Measurements from ENCODE around the gene UGT1A8.
"Not testable (repeated sequence)": the region's sequence is repeated elsewhere in the genome, so short reads cannot be mapped to it uniquely, and the experiment has no call there.

UGT1A8 gene

GRCh38 chr2:233692648-233693047, 75.2 kb downstream of the UGT1A8 start, which contains the start of gene UGT1A6:
TSS of gene UGT1A6 (plus strand) at chr2:233692890. CDS start at chr2:233693005, 115 bp downstream.
- Histone ChIP-seq H3K27ac (ENCODE audit: low read depth, low read length) (no peak within 1 kb of the TSS), H3K36me3 (ENCODE audit: control insufficient read depth, insufficient read depth, low read length) (no peaks in the 10 kb centered on the region)

GRCh38 chr2:233693963-233694362, 76.5 kb downstream of the UGT1A8 start:
- no peak overlapping the region for H3K27ac ChIP-seq (ENCODE audit: low read depth, low read length)
- no peak overlapping the region for H3K4me3 ChIP-seq (ENCODE audit: low read length)
- no peaks in the 10 kb centered on the region for H3K36me3 ChIP-seq (ENCODE audit: control insufficient read depth, insufficient read depth, low read length)
- H3K27me3 ChIP-seq (ENCODE audit: control insufficient read depth, insufficient read depth, low read length): no peaks in the 10 kb centered on the region
- no peak overlapping the region for H3K9ac ChIP-seq (ENCODE audit: low read length)
- no peaks in the 10 kb centered on the region for H3K4me1 ChIP-seq (ENCODE audit: control insufficient read depth, insufficient read depth, low read length)

More at GRCh38 chr2:233692648-233693047, 75.2 kb downstream of the UGT1A8 start, which contains the start of gene UGT1A6:
- Histone ChIP-seq H3K27me3 (ENCODE audit: control insufficient read depth, insufficient read depth, low read length) (no peaks in the 10 kb centered on the region), H3K4me1 (ENCODE audit: control insufficient read depth, insufficient read depth, low read length) (no peaks in the 10 kb centered on the region), H3K4me3 (ENCODE audit: low read length) (no peak within 1 kb of the TSS), H3K9ac (ENCODE audit: low read length) (no peak within 1 kb of the TSS)

- Histone ChIP-seq H3K9ac (ENCODE audit: low read length) (no peak overlapping the region), H3K27ac (ENCODE audit: low read depth, low read length) (no peak overlapping the region), H3K4me1 (ENCODE audit: control insufficient read depth, insufficient read depth, low read length) (no peaks in the 10 kb centered on the region), H3K36me3 (ENCODE audit: control insufficient read depth, insufficient read depth, low read length) (no peaks in the 10 kb centered on the region), H3K4me3 (ENCODE audit: low read length) (no peak overlapping the region), H3K27me3 (ENCODE audit: control insufficient read depth, insufficient read depth, low read length) (no peaks in the 10 kb centered on the region)
These were observed 81.3 kb downstream of the UGT1A8 start for GRCh38 chr2:233698740-233699139.

GRCh38 chr2:233699424-233700027, 82.1 kb downstream of the UGT1A8 start:
- Histone ChIP-seq H3K27ac (ENCODE audit: low read depth, low read length) (no peak overlapping the region), H3K4me3 (ENCODE audit: low read length) (no peak overlapping the region), H3K4me1 (ENCODE audit: control insufficient read depth, insufficient read depth, low read length) (no peaks in the 10 kb centered on the region), H3K27me3 (ENCODE audit: control insufficient read depth, insufficient read depth, low read length) (no peaks in the 10 kb centered on the region), H3K36me3 (ENCODE audit: control insufficient read depth, insufficient read depth, low read length) (no peaks in the 10 kb centered on the region), H3K9ac (ENCODE audit: low read length) (no peak overlapping the region)

- Histone ChIP-seq H3K4me1 (ENCODE audit: control insufficient read depth, insufficient read depth, low read length) (no peaks in the 10 kb centered on the region), H3K27ac (ENCODE audit: low read depth, low read length) (no peak overlapping the region), H3K4me3 (ENCODE audit: low read length) (no peak overlapping the region), H3K9ac (ENCODE audit: low read length) (no peak overlapping the region), H3K36me3 (ENCODE audit: control insufficient read depth, insufficient read depth, low read length) (no peaks in the 10 kb centered on the region), H3K27me3 (ENCODE audit: control insufficient read depth, insufficient read depth, low read length) (no peaks in the 10 kb centered on the region)
These were observed 82.7 kb downstream of the UGT1A8 start for GRCh38 chr2:233700028-233700635.

- H3K9ac ChIP-seq (ENCODE audit: low read length); H3K36me3 ChIP-seq (ENCODE audit: control insufficient read depth, insufficient read depth, low read length); H3K27ac ChIP-seq (ENCODE audit: low read depth, low read length); H3K4me3 ChIP-seq (ENCODE audit: low read length); H3K4me1 ChIP-seq (ENCODE audit: control insufficient read depth, insufficient read depth, low read length); H3K27me3 ChIP-seq (ENCODE audit: control insufficient read depth, insufficient read depth, low read length): not testable (repeated sequence)
These were observed 83.4 kb downstream of the UGT1A8 start for GRCh38 chr2:233700842-233701241.

GRCh38 chr2:233702238-233702637, 84.8 kb downstream of the UGT1A8 start:
- no peak overlapping the region for H3K27ac ChIP-seq (ENCODE audit: low read depth, low read length)
- no peak overlapping the region for H3K4me3 ChIP-seq (ENCODE audit: low read length)
- no peaks in the 10 kb centered on the region for H3K4me1 ChIP-seq (ENCODE audit: control insufficient read depth, insufficient read depth, low read length)
- H3K9ac ChIP-seq (ENCODE audit: low read length): no peak overlapping the region
- no peaks in the 10 kb centered on the region for H3K36me3 ChIP-seq (ENCODE audit: control insufficient read depth, insufficient read depth, low read length)
- H3K27me3 ChIP-seq (ENCODE audit: control insufficient read depth, insufficient read depth, low read length): no peaks in the 10 kb centered on the region

GRCh38 chr2:233705911-233706506, 88.6 kb downstream of the UGT1A8 start:
- no peak overlapping the region for H3K27ac ChIP-seq (ENCODE audit: low read depth, low read length)
- H3K36me3 ChIP-seq (ENCODE audit: control insufficient read depth, insufficient read depth, low read length): no peaks in the 10 kb centered on the region

GRCh38 chr2:233706720-233707119, 89.3 kb downstream of the UGT1A8 start:
- Histone ChIP-seq H3K27me3 (ENCODE audit: control insufficient read depth, insufficient read depth, low read length) (no peaks in the 10 kb centered on the region), H3K27ac (ENCODE audit: low read depth, low read length) (no peak overlapping the region), H3K36me3 (ENCODE audit: control insufficient read depth, insufficient read depth, low read length) (no peaks in the 10 kb centered on the region), H3K4me3 (ENCODE audit: low read length) (no peak overlapping the region), H3K9ac (ENCODE audit: low read length) (no peak overlapping the region), H3K4me1 (ENCODE audit: control insufficient read depth, insufficient read depth, low read length) (no peaks in the 10 kb centered on the region)

More at GRCh38 chr2:233705911-233706506, 88.6 kb downstream of the UGT1A8 start:
- Histone ChIP-seq H3K27me3 (ENCODE audit: control insufficient read depth, insufficient read depth, low read length) (no peaks in the 10 kb centered on the region), H3K4me3 (ENCODE audit: low read length) (no peak overlapping the region), H3K9ac (ENCODE audit: low read length) (no peak overlapping the region), H3K4me1 (ENCODE audit: control insufficient read depth, insufficient read depth, low read length) (no peaks in the 10 kb centered on the region)

GRCh38 chr2:233707940-233708644, 90.7 kb downstream of the UGT1A8 start:
- H3K36me3 ChIP-seq (ENCODE audit: control insufficient read depth, insufficient read depth, low read length): no peaks in the 10 kb centered on the region
- no peaks in the 10 kb centered on the region for H3K4me1 ChIP-seq (ENCODE audit: control insufficient read depth, insufficient read depth, low read length)
- H3K27me3 ChIP-seq (ENCODE audit: control insufficient read depth, insufficient read depth, low read length): no peaks in the 10 kb centered on the region
- H3K9ac ChIP-seq (ENCODE audit: low read length): no peak overlapping the region
- H3K4me3 ChIP-seq (ENCODE audit: low read length): no peak overlapping the region
- H3K27ac ChIP-seq (ENCODE audit: low read depth, low read length): no peak overlapping the region

- no peaks in the 10 kb centered on the region for H3K27me3 ChIP-seq (ENCODE audit: control insufficient read depth, insufficient read depth, low read length)
- no peak overlapping the region for H3K4me3 ChIP-seq (ENCODE audit: low read length)
- H3K27ac ChIP-seq (ENCODE audit: low read depth, low read length): no peak overlapping the region
- no peak overlapping the region for H3K9ac ChIP-seq (ENCODE audit: low read length)
- H3K4me1 ChIP-seq (ENCODE audit: control insufficient read depth, insufficient read depth, low read length): no peaks in the 10 kb centered on the region
- no peaks in the 10 kb centered on the region for H3K36me3 ChIP-seq (ENCODE audit: control insufficient read depth, insufficient read depth, low read length)
These were observed 91.5 kb downstream of the UGT1A8 start for GRCh38 chr2:233708942-233709341.

GRCh38 chr2:233711312-233712008, 94.0 kb downstream of the UGT1A8 start:
- no peak overlapping the region for H3K4me3 ChIP-seq (ENCODE audit: low read length)
- no peaks in the 10 kb centered on the region for H3K4me1 ChIP-seq (ENCODE audit: control insufficient read depth, insufficient read depth, low read length)
- no peak overlapping the region for H3K9ac ChIP-seq (ENCODE audit: low read length)
- no peaks in the 10 kb centered on the region for H3K27me3 ChIP-seq (ENCODE audit: control insufficient read depth, insufficient read depth, low read length)
- no peak overlapping the region for H3K27ac ChIP-seq (ENCODE audit: low read depth, low read length)
- no peaks in the 10 kb centered on the region for H3K36me3 ChIP-seq (ENCODE audit: control insufficient read depth, insufficient read depth, low read length)

All from rectal smooth muscle tissue (tissue), 1 donor.